ENCODE measurements around the gene CNTN4. TPM values are rescaled to one million over a fixed set of nuclear protein-coding genes. Genes with fewer than 3 reads are reported as not detected.

The CNTN4 gene
- total and polyA plus RNA-seq, 2 experiments from 2014 or later: 0.91 to 4.0 TPM

- no peak overlapping the region for H3K27ac Mint-ChIP-seq
- no peak for DNase-seq (ENCODE audit: low spot score)
Measured at GRCh38 chr3:2937592-2937991, 838.9 kb downstream of the CNTN4 start.

More at GRCh38 chr3:2937592-2937991, 838.9 kb downstream of the CNTN4 start:
- H3F3A ChIP-seq (replicated peaks; ENCODE audit: low read depth): no peaks in the 10 kb centered on the region
- H4K20me1 ChIP-seq (replicated peaks; ENCODE audit: insufficient read depth): no peaks in the 10 kb centered on the region
- H3K4me1 Mint-ChIP-seq: no peaks in the 10 kb centered on the region
- H3K27ac ChIP-seq (ENCODE audit: low read depth): no peak overlapping the region
- H3K9me2 ChIP-seq (ENCODE audit: insufficient read depth): no peaks in the 10 kb centered on the region
- H3K27me3 Mint-ChIP-seq (ENCODE audit: insufficient read depth, low read depth, poor library complexity): peaks cover 3% of the 10 kb centered on the region
- TF ChIP-seq, protein P1, sequence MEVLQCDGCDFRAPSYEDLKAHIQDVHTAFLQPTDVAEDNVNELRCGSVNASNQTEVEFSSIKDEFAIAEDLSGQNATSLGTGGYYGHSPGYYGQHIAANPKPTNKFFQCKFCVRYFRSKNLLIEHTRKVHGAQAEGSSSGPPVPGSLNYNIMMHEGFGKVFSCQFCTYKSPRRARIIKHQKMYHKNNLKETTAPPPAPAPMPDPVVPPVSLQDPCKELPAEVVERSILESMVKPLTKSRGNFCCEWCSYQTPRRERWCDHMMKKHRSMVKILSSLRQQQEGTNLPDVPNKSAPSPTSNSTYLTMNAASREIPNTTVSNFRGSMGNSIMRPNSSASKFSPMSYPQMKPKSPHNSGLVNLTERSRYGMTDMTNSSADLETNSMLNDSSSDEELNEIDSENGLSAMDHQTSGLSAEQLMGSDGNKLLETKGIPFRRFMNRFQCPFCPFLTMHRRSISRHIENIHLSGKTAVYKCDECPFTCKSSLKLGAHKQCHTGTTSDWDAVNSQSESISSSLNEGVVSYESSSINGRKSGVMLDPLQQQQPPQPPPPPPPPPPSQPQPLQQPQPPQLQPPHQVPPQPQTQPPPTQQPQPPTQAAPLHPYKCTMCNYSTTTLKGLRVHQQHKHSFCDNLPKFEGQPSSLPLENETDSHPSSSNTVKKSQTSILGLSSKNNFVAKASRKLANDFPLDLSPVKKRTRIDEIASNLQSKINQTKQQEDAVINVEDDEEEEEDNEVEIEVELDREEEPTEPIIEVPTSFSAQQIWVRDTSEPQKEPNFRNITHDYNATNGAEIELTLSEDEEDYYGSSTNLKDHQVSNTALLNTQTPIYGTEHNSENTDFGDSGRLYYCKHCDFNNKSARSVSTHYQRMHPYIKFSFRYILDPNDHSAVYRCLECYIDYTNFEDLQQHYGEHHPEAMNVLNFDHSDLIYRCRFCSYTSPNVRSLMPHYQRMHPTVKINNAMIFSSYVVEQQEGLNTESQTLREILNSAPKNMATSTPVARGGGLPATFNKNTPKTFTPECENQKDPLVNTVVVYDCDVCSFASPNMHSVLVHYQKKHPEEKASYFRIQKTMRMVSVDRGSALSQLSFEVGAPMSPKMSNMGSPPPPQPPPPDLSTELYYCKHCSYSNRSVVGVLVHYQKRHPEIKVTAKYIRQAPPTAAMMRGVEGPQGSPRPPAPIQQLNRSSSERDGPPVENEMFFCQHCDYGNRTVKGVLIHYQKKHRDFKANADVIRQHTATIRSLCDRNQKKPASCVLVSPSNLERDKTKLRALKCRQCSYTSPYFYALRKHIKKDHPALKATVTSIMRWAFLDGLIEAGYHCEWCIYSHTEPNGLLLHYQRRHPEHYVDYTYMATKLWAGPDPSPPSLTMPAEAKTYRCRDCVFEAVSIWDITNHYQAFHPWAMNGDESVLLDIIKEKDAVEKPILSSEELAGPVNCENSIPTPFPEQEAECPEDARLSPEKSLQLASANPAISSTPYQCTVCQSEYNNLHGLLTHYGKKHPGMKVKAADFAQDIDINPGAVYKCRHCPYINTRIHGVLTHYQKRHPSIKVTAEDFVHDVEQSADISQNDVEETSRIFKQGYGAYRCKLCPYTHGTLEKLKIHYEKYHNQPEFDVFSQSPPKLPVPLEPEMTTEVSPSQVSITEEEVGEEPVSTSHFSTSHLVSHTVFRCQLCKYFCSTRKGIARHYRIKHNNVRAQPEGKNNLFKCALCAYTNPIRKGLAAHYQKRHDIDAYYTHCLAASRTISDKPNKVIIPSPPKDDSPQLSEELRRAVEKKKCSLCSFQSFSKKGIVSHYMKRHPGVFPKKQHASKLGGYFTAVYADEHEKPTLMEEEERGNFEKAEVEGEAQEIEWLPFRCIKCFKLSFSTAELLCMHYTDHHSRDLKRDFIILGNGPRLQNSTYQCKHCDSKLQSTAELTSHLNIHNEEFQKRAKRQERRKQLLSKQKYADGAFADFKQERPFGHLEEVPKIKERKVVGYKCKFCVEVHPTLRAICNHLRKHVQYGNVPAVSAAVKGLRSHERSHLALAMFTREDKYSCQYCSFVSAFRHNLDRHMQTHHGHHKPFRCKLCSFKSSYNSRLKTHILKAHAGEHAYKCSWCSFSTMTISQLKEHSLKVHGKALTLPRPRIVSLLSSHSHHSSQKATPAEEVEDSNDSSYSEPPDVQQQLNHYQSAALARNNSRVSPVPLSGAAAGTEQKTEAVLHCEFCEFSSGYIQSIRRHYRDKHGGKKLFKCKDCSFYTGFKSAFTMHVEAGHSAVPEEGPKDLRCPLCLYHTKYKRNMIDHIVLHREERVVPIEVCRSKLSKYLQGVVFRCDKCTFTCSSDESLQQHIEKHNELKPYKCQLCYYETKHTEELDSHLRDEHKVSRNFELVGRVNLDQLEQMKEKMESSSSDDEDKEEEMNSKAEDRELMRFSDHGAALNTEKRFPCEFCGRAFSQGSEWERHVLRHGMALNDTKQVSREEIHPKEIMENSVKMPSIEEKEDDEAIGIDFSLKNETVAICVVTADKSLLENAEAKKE (CRISPR knock-in tag; IDR thresholded peaks at IDR 0.05): no peak
- TF ChIP-seq JUNB (IDR thresholded peaks at IDR 0.05; ENCODE audit: unreplicated experiment) (no peak), CREB1 (CRISPR knock-in tag; IDR thresholded peaks at IDR 0.05; ENCODE audit: low read depth) (no peak), REST (IDR thresholded peaks at IDR 0.05; ENCODE audit: unreplicated experiment) (no peak), NANOG (IDR thresholded peaks at IDR 0.05; ENCODE audit: borderline replicate concordance) (no peak), POLR2AphosphoS5 (IDR thresholded peaks at IDR 0.05; ENCODE audit: low read depth) (no peak)
- H3K36me3 ChIP-seq (ENCODE audit: insufficient read depth): no peaks in the 10 kb centered on the region
- H3K4me1 ChIP-seq (ENCODE audit: insufficient read depth): 0 out of 2 replicates have a peak, but pooled peaks cover 4% of the 10 kb centered on the region
- no peak overlapping the region for H3K4me2 ChIP-seq
- no peaks in the 10 kb centered on the region for H3K79me2 ChIP-seq (replicated peaks; ENCODE audit: insufficient read depth)
- H3K9me3 Mint-ChIP-seq: peaks cover 100% of the 10 kb centered on the region
- no peaks in the 10 kb centered on the region for H3K27me3 ChIP-seq (ENCODE audit: insufficient read depth)
- ATAC-seq: no peak
- H3K36me3 Mint-ChIP-seq (ENCODE audit: low read depth): peaks cover 54% of the 10 kb centered on the region
- H3K4me3 Mint-ChIP-seq: no peak overlapping the region
- no peak overlapping the region for H3K4me3 ChIP-seq
- peak overlapping the region; percentile 70 for H2AFZ ChIP-seq

Data from GM23338 (cell line).